Measurements from ENCODE around the gene MLN. TPM values are rescaled to one million over a fixed set of nuclear protein-coding genes. Genes with fewer than 3 reads are reported as not detected.

MLN gene
- total RNA-seq, 1 experiment from 2014 or later = not detected

DNA sequence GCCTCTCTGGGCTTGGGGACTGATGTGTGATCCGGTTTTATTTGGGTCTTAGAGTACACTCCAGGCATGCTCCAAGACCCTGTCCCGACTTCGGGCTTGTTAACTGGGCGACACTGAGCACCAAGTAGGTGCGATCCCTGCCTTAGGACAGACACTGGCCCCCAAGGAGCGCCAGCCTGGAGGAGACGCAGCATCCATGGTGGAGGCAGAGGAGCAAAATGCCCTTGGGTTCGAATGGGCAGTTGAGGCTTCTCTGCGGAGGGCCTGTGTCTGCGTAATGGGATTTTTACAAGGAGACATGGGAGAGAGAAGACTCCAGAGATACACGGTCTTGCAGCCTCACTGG, 14.3 kb downstream of the MLN start:
- DNase-seq (ENCODE audit: unreplicated experiment) = no peak
- TSS peak; percentile 70 for BruUV-seq (replicated peaks)
- ChIA-PET POLR2A (interaction anchor here (0.6 to 3.9 kb wide), 9 partner anchors 9 to 1002 kb away, joined by 3 to 28 read pairs (median 4); partner anchors contain the start of genes BLTP3A and UQCC2), CTCF (no interaction called here)
- TF ChIP-seq, protein P1, sequence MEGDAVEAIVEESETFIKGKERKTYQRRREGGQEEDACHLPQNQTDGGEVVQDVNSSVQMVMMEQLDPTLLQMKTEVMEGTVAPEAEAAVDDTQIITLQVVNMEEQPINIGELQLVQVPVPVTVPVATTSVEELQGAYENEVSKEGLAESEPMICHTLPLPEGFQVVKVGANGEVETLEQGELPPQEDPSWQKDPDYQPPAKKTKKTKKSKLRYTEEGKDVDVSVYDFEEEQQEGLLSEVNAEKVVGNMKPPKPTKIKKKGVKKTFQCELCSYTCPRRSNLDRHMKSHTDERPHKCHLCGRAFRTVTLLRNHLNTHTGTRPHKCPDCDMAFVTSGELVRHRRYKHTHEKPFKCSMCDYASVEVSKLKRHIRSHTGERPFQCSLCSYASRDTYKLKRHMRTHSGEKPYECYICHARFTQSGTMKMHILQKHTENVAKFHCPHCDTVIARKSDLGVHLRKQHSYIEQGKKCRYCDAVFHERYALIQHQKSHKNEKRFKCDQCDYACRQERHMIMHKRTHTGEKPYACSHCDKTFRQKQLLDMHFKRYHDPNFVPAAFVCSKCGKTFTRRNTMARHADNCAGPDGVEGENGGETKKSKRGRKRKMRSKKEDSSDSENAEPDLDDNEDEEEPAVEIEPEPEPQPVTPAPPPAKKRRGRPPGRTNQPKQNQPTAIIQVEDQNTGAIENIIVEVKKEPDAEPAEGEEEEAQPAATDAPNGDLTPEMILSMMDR (IDR thresholded peaks at IDR 0.05; ENCODE audit: unreplicated experiment) = no peak
- H3K27ac Mint-ChIP-seq (ENCODE audit: low read depth, unreplicated experiment) = peak overlapping the region; percentile 89
- no peaks in the 10 kb centered on the region for H3K9me3 Mint-ChIP-seq (ENCODE audit: unreplicated experiment)
- peaks cover 18% of the 10 kb centered on the region for H3K36me3 Mint-ChIP-seq (ENCODE audit: insufficient read depth, unreplicated experiment)
- intact Hi-C loops (cut with micrococcal nuclease) = loop anchor here (5.0 to 10.0 kb wide), 2 partner anchors 55 to 238 kb away; no protein-coding TSS in a partner anchor
- peaks cover 21% of the 10 kb centered on the region for H3K4me1 Mint-ChIP-seq (ENCODE audit: insufficient read depth, unreplicated experiment)
- peaks cover 20% of the 10 kb centered on the region for H3K27me3 Mint-ChIP-seq (ENCODE audit: insufficient read depth, unreplicated experiment)
- H3K4me3 Mint-ChIP-seq (ENCODE audit: unreplicated experiment) = peak overlapping the region; percentile 74

DNA sequence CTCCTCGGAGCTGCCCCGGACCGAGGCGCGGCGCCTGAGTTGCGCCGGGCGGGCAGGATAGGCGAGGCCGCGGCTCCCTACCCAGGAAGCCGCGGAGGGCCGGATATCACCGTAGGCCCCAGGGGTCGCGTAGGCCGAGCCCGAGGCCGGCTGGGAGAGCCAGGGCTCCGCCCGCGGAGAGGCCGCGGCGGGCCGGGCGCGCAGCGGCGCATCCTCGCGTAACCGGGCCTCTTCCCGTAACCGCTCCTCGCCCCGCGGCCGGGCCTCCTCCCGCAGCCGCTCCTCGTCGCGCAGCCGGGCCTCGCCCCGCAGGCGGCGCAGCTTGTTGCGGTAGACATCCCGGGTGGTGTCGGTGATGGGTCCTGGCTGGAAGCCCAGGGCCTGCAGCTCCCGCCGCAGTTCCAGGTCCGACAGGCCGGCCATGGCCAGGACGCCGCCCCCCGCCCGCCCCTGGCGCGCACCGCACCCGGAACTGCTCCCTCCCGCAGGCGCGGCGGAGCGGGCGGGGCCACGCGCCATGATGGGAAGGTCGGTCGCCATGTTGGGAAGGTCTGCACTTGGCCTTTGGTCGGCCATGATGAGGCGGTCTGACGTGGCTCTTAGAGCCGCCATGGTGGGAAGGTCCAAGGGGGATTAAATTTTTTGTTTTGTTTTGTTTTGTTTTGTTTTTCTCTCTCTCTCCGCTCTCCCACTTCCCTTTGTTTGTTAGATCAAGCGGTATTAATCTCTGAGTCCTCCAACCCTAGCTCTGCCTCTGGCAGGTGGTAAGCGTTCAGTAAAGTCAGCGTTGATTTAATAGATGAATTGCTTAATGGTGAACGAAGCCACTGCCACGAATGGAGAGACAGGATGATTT, 14.9 kb downstream of the MLN start, which contains the start of gene LEMD2:
Gene LEMD2, minus strand, starts transcription at position 437 of the 856 bp plus-strand sequence. Its CDS starts 14 bp downstream, at position 423.
- Mint-ChIP-seq H3K4me3 (ENCODE audit: unreplicated experiment) (peak within 1 kb of the TSS; percentile 84), H3K27ac (ENCODE audit: low read depth, unreplicated experiment) (peak within 1 kb of the TSS; percentile 92), H3K27me3 (ENCODE audit: insufficient read depth, unreplicated experiment) (peaks cover 17% of the 10 kb centered on the region), H3K4me1 (ENCODE audit: insufficient read depth, unreplicated experiment) (peaks cover 21% of the 10 kb centered on the region), H3K36me3 (ENCODE audit: insufficient read depth, unreplicated experiment) (peaks cover 24% of the 10 kb centered on the region), H3K9me3 (ENCODE audit: unreplicated experiment) (no peaks in the 10 kb centered on the region)
- no TSS peak for BruUV-seq (replicated peaks)
- TF ChIP-seq, protein P1 (IDR thresholded peaks at IDR 0.05; ENCODE audit: unreplicated experiment) = no peak
- intact Hi-C loops (cut with micrococcal nuclease) = loop anchor here (5.0 to 10.0 kb wide), 2 partner anchors 56 to 238 kb away; no protein-coding TSS in a partner anchor
- ChIA-PET POLR2A (interaction anchor here (0.6 to 3.9 kb wide), 13 partner anchors 9 to 1003 kb away, joined by 3 to 28 read pairs (median 6); partner anchors contain the start of genes BAK1, BLTP3A and UQCC2), CTCF (interaction anchor here (0.7 to 1.3 kb wide), 4 partner anchors 11 to 62 kb away, joined by 3 to 7 read pairs (median 3); no protein-coding TSS in a partner anchor)
- DNase-seq (ENCODE audit: unreplicated experiment) = peak; percentile 90

DNA sequence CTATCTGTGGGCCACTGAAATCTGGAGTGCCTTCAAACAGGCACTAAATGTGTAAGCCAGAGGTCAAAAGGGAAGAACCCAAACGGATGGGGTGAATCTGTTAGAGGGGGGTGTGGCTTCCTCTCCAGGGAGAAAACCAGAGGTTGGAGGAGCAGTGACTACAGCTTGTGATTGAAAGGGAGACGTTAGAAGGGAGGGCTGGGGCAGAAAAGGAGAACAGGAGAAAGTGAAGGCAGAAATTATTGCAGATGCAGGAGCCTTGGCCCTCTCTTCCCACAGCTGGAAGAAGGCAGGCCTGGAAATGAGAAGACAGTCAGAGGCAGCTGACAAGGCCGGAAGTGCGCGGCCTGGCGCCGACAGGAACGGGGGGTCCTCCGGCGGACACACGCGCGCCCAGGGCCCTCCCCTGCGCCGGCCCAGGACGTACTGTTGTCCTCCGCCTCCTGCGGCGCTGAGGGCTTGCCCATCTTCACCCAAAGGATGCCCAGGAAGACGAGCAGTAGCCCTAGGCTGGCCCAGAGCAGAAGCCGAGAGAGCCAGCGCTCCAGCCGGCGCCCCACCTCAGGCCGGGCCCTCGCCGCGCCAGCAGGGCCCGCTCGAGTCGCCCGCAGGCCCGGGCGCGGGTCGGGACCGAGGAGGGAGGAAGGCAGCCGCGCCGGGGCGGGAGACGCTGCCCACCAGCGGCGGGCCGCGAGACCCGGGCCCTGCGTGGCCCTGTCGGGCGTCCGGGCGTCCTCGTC, 15.7 kb downstream of the MLN start:
- peak overlapping the region; percentile 92 for H3K27ac Mint-ChIP-seq (ENCODE audit: low read depth, unreplicated experiment)
- ChIA-PET CTCF (interaction anchor here (0.6 to 1.3 kb wide), 6 partner anchors 11 to 962 kb away, joined by 3 to 7 read pairs (median 3); no protein-coding TSS in a partner anchor), POLR2A (interaction anchor here (0.6 to 3.9 kb wide), 17 partner anchors 9 to 326 kb away, joined by 3 to 28 read pairs (median 4); partner anchors contain the start of genes BAK1 and UQCC2)
- intact Hi-C loops (cut with micrococcal nuclease) = loop anchor here (5.0 to 10.0 kb wide), 2 partner anchors 57 to 239 kb away; no protein-coding TSS in a partner anchor
- H3K36me3 Mint-ChIP-seq (ENCODE audit: insufficient read depth, unreplicated experiment) = peaks cover 32% of the 10 kb centered on the region
- peak; percentile 56 for DNase-seq (ENCODE audit: unreplicated experiment)
- TF ChIP-seq, protein P1 (IDR thresholded peaks at IDR 0.05; ENCODE audit: unreplicated experiment) = no peak
- BruUV-seq (replicated peaks) = no TSS peak
- peak overlapping the region; percentile 84 for H3K4me3 Mint-ChIP-seq (ENCODE audit: unreplicated experiment)
- peaks cover 21% of the 10 kb centered on the region for H3K4me1 Mint-ChIP-seq (ENCODE audit: insufficient read depth, unreplicated experiment)
- no peaks in the 10 kb centered on the region for H3K9me3 Mint-ChIP-seq (ENCODE audit: unreplicated experiment)
- peaks cover 9% of the 10 kb centered on the region for H3K27me3 Mint-ChIP-seq (ENCODE audit: insufficient read depth, unreplicated experiment)
